ENCODE measurements around the gene LYRM2.

LYRM2 gene

DNA sequence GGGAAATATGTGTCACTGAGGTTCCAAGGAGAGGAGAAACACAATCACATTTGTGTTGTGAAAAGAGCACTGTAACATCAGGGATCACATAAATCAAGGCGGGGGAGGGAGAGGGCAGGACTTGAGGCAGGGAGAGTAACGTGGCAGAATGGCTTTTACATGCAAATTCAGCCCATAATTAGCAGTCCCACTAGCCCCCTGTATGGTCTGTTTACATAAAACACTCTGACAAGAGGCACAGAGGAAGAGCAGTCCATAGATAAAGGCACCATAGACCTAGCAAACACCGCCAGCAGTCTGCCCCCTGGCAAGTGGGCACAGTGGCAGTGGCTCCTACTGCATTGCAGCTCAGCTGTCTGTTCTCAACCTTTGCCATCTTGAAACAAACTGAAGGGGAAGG, 82.7 kb downstream of the LYRM2 start:
- Histone ChIP-seq H3K36me3 (replicated peaks; ENCODE audit: insufficient read depth, low read length) (no peaks in the 10 kb centered on the region), H2AFZ (ENCODE audit: low read length) (no peak overlapping the region), H3K27me3 (replicated peaks; ENCODE audit: insufficient read depth, low read length) (no peaks in the 10 kb centered on the region), H4K20me1 (ENCODE audit: insufficient read depth, low read length) (no peaks in the 10 kb centered on the region), H3K4me2 (ENCODE audit: low read depth, low read length) (no peak overlapping the region), H3K4me1 (ENCODE audit: low read length) (no peaks in the 10 kb centered on the region), H3K4me3 (ENCODE audit: low read length) (no peak overlapping the region), H3K27ac (ENCODE audit: low read length) (no peak overlapping the region), H3F3A (ENCODE audit: insufficient read depth, low read length) (no peaks in the 10 kb centered on the region), H3K79me2 (ENCODE audit: low read length) (no peaks in the 10 kb centered on the region), H3K9me3 (replicated peaks; ENCODE audit: insufficient read depth, low read length) (no peaks in the 10 kb centered on the region), H3K9ac (ENCODE audit: low read length) (no peak overlapping the region), H3K9me2 (replicated peaks; ENCODE audit: insufficient read depth, low read length) (no peaks in the 10 kb centered on the region)
- TF ChIP-seq, protein P1, sequence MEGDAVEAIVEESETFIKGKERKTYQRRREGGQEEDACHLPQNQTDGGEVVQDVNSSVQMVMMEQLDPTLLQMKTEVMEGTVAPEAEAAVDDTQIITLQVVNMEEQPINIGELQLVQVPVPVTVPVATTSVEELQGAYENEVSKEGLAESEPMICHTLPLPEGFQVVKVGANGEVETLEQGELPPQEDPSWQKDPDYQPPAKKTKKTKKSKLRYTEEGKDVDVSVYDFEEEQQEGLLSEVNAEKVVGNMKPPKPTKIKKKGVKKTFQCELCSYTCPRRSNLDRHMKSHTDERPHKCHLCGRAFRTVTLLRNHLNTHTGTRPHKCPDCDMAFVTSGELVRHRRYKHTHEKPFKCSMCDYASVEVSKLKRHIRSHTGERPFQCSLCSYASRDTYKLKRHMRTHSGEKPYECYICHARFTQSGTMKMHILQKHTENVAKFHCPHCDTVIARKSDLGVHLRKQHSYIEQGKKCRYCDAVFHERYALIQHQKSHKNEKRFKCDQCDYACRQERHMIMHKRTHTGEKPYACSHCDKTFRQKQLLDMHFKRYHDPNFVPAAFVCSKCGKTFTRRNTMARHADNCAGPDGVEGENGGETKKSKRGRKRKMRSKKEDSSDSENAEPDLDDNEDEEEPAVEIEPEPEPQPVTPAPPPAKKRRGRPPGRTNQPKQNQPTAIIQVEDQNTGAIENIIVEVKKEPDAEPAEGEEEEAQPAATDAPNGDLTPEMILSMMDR (IDR thresholded peaks at IDR 0.05; ENCODE audit: low read length), result no peak
- TF ChIP-seq EZH2 (optimal IDR thresholded peaks at IDR 0.05; ENCODE audit: low read depth, low read length), result no peak
- no peak for DNase-seq

DNA sequence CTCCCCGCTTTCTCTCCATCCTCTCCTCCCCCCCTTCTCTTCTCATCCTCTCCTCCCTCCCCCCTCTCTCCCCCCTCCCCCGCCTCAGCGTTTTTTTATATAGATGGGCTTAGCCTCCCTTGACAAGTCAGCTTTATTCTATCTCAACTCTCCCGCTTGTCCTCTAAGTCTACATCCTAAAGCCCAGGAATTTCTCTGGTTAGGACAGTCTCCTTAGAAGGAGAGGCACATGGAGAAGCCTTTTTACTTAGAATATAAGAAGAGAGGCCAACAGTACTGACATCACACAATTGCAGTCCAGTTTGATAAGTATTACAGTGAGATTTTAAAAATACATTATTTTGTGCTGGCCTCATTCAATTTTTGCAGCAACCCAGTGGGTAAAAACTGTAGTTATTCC, 83.5 kb downstream of the LYRM2 start:
- no peaks in the 10 kb centered on the region for H3K9me2 ChIP-seq (replicated peaks; ENCODE audit: insufficient read depth, low read length)

DNA sequence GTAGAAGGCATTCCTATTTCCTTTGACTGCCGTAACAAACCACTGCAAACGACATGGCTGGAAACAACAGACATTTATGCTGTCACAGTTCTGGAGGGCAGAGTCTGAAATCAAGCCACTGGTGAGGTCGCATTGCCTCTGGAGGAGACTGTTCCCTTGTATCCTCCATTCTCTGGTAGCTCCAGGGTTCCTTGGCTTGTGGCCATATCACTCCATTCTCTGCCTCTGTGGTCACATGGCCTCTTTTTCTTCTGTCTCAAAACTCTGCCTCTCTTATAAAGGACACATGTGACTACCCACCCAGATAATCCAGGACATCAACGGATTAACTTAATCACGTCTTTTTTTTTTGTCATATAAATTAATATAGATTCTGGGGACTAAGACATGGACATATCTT, 84.4 kb downstream of the LYRM2 start:
- Histone ChIP-seq H2AFZ (ENCODE audit: low read length) (no peak overlapping the region), H3K79me2 (ENCODE audit: low read length) (no peaks in the 10 kb centered on the region), H3K4me2 (ENCODE audit: low read depth, low read length) (no peak overlapping the region), H3F3A (ENCODE audit: insufficient read depth, low read length) (no peaks in the 10 kb centered on the region), H3K4me3 (ENCODE audit: low read length) (no peak overlapping the region), H3K27me3 (replicated peaks; ENCODE audit: insufficient read depth, low read length) (no peaks in the 10 kb centered on the region), H3K9me2 (replicated peaks; ENCODE audit: insufficient read depth, low read length) (no peaks in the 10 kb centered on the region), H3K36me3 (replicated peaks; ENCODE audit: insufficient read depth, low read length) (no peaks in the 10 kb centered on the region), H3K27ac (ENCODE audit: low read length) (no peak overlapping the region), H4K20me1 (ENCODE audit: insufficient read depth, low read length) (no peaks in the 10 kb centered on the region), H3K9me3 (replicated peaks; ENCODE audit: insufficient read depth, low read length) (no peaks in the 10 kb centered on the region), H3K4me1 (ENCODE audit: low read length) (no peaks in the 10 kb centered on the region), H3K9ac (ENCODE audit: low read length) (no peak overlapping the region)
- DNase-seq, result no peak
- TF ChIP-seq EZH2phosphoT487 (IDR thresholded peaks at IDR 0.05; ENCODE audit: low read length) (no peak), EZH2 (optimal IDR thresholded peaks at IDR 0.05; ENCODE audit: low read depth, low read length) (no peak)
- TF ChIP-seq, protein P1 (IDR thresholded peaks at IDR 0.05; ENCODE audit: low read length), result no peak

More for the DNA sequence above, 83.5 kb downstream of the LYRM2 start:
- Histone ChIP-seq H3F3A (ENCODE audit: insufficient read depth, low read length) (no peaks in the 10 kb centered on the region), H3K4me2 (ENCODE audit: low read depth, low read length) (no peak overlapping the region), H3K36me3 (replicated peaks; ENCODE audit: insufficient read depth, low read length) (no peaks in the 10 kb centered on the region), H3K79me2 (ENCODE audit: low read length) (no peaks in the 10 kb centered on the region), H3K27ac (ENCODE audit: low read length) (no peak overlapping the region), H3K9me3 (replicated peaks; ENCODE audit: insufficient read depth, low read length) (no peaks in the 10 kb centered on the region), H3K9ac (ENCODE audit: low read length) (no peak overlapping the region), H3K4me3 (ENCODE audit: low read length) (no peak overlapping the region), H4K20me1 (ENCODE audit: insufficient read depth, low read length) (no peaks in the 10 kb centered on the region), H3K4me1 (ENCODE audit: low read length) (no peaks in the 10 kb centered on the region), H2AFZ (ENCODE audit: low read length) (no peak overlapping the region), H3K27me3 (replicated peaks; ENCODE audit: insufficient read depth, low read length) (no peaks in the 10 kb centered on the region)
- no peak for DNase-seq
- TF ChIP-seq EZH2 (optimal IDR thresholded peaks at IDR 0.05; ENCODE audit: low read depth, low read length), result no peak
- TF ChIP-seq, protein P1 (IDR thresholded peaks at IDR 0.05; ENCODE audit: low read length), result no peak
- no peak for TF ChIP-seq EZH2phosphoT487 (IDR thresholded peaks at IDR 0.05; ENCODE audit: low read length)

Data from MM.1S (cell line).